Measurements from ENCODE around the gene SBNO2. TPM values are rescaled to one million over a fixed set of nuclear protein-coding genes. Genes with fewer than 3 reads are reported as not detected.

SBNO2 gene
- total RNA-seq, 1 donor from 2014 or later = 3.3 TPM

GRCh38 chr19:1182068-1182467 is 8.0 kb upstream of the SBNO2 start:
- Mint-ChIP-seq H3K27ac (peak overlapping the region; percentile 46), H3K4me3 (peak overlapping the region; percentile 46)

GRCh38 chr19:1181606-1182005 is 7.5 kb upstream of the SBNO2 start:
- Mint-ChIP-seq H3K36me3 (no peaks in the 10 kb centered on the region), H3K27me3 (ENCODE audit: insufficient read depth, low read depth) (peaks cover 18% of the 10 kb centered on the region), H3K9me3 (no peaks in the 10 kb centered on the region), H3K4me3 (peak overlapping the region; percentile 46), H3K4me1 (peaks cover 4% of the 10 kb centered on the region), H3K27ac (peak overlapping the region; percentile 46)
- Histone ChIP-seq H3K36me3 (no peaks in the 10 kb centered on the region), H3K27me3 (no peaks in the 10 kb centered on the region), H3K4me2 (no peak overlapping the region), H3K79me2 (ENCODE audit: low read depth) (no peaks in the 10 kb centered on the region), H3K9me3 (ENCODE audit: low read depth) (no peaks in the 10 kb centered on the region), H3K9ac (no peak overlapping the region), H3K27ac (no peak overlapping the region), H4K20me1 (ENCODE audit: low read depth) (no peaks in the 10 kb centered on the region), H3K4me1 (peaks cover 6% of the 10 kb centered on the region), H3F3A (ENCODE audit: low read depth) (no peaks in the 10 kb centered on the region), H3K4me3 (no peak overlapping the region), H2AFZ (replicated peaks) (no peak overlapping the region)
- TF ChIP-seq, protein P1, sequence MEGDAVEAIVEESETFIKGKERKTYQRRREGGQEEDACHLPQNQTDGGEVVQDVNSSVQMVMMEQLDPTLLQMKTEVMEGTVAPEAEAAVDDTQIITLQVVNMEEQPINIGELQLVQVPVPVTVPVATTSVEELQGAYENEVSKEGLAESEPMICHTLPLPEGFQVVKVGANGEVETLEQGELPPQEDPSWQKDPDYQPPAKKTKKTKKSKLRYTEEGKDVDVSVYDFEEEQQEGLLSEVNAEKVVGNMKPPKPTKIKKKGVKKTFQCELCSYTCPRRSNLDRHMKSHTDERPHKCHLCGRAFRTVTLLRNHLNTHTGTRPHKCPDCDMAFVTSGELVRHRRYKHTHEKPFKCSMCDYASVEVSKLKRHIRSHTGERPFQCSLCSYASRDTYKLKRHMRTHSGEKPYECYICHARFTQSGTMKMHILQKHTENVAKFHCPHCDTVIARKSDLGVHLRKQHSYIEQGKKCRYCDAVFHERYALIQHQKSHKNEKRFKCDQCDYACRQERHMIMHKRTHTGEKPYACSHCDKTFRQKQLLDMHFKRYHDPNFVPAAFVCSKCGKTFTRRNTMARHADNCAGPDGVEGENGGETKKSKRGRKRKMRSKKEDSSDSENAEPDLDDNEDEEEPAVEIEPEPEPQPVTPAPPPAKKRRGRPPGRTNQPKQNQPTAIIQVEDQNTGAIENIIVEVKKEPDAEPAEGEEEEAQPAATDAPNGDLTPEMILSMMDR (IDR thresholded peaks at IDR 0.05) = no peak
- no peak for TF ChIP-seq EZH2phosphoT487 (IDR thresholded peaks at IDR 0.05)
- no peak for TF ChIP-seq EZH2 (IDR thresholded peaks at IDR 0.05)
- DNase-seq (ENCODE audit: low spot score) = no peak

More at GRCh38 chr19:1182068-1182467, 8.0 kb upstream of the SBNO2 start:
- H3K27ac ChIP-seq = no peak overlapping the region
- H3K27me3 ChIP-seq = no peaks in the 10 kb centered on the region
- no peak overlapping the region for H3K4me3 ChIP-seq
- Mint-ChIP-seq H3K36me3 (no peaks in the 10 kb centered on the region), H3K9me3 (no peaks in the 10 kb centered on the region), H3K4me1 (peaks cover 4% of the 10 kb centered on the region), H3K27me3 (ENCODE audit: insufficient read depth, low read depth) (peaks cover 18% of the 10 kb centered on the region)
- DNase-seq (ENCODE audit: low spot score) = no peak
- no peaks in the 10 kb centered on the region for H3K36me3 ChIP-seq
- H2AFZ ChIP-seq (replicated peaks) = no peak overlapping the region
- no peaks in the 10 kb centered on the region for H4K20me1 ChIP-seq (ENCODE audit: low read depth)
- H3K4me2 ChIP-seq = no peak overlapping the region
- H3K4me1 ChIP-seq = peaks cover 6% of the 10 kb centered on the region
- TF ChIP-seq EZH2 (IDR thresholded peaks at IDR 0.05) = no peak
- TF ChIP-seq, protein P1 (IDR thresholded peaks at IDR 0.05) = no peak
- no peak for TF ChIP-seq EZH2phosphoT487 (IDR thresholded peaks at IDR 0.05)
- H3K79me2 ChIP-seq (ENCODE audit: low read depth) = no peaks in the 10 kb centered on the region
- no peak overlapping the region for H3K9ac ChIP-seq
- no peaks in the 10 kb centered on the region for H3K9me3 ChIP-seq (ENCODE audit: low read depth)
- H3F3A ChIP-seq (ENCODE audit: low read depth) = no peaks in the 10 kb centered on the region

- peaks cover 11% of the 10 kb centered on the region for H3K4me1 Mint-ChIP-seq
- Histone ChIP-seq H3K27ac (no peak overlapping the region), H3K9ac (no peak overlapping the region), H3K79me2 (ENCODE audit: low read depth) (peaks cover 12% of the 10 kb centered on the region), H4K20me1 (ENCODE audit: low read depth) (peaks cover 2% of the 10 kb centered on the region), H3K27me3 (no peaks in the 10 kb centered on the region), H3K9me3 (ENCODE audit: low read depth) (no peaks in the 10 kb centered on the region), H3K36me3 (no peaks in the 10 kb centered on the region), H3K4me3 (no peak overlapping the region), H3F3A (ENCODE audit: low read depth) (peaks cover 10% of the 10 kb centered on the region), H3K4me1 (peaks cover 11% of the 10 kb centered on the region), H3K4me2 (no peak overlapping the region), H2AFZ (replicated peaks) (no peak overlapping the region)
- TF ChIP-seq EZH2 (IDR thresholded peaks at IDR 0.05) (no peak), EZH2phosphoT487 (IDR thresholded peaks at IDR 0.05) (no peak)
- TF ChIP-seq, protein P1 (IDR thresholded peaks at IDR 0.05) = no peak
- no peaks in the 10 kb centered on the region for H3K36me3 Mint-ChIP-seq
- H3K27me3 Mint-ChIP-seq (ENCODE audit: insufficient read depth, low read depth) = peaks cover 21% of the 10 kb centered on the region
- no peak for DNase-seq (ENCODE audit: low spot score)
- H3K9me3 Mint-ChIP-seq = no peaks in the 10 kb centered on the region
- peak overlapping the region; percentile 64 for H3K4me3 Mint-ChIP-seq
- no peak overlapping the region for H3K27ac Mint-ChIP-seq
Observed at GRCh38 chr19:1177322-1178114, 3.5 kb upstream of the SBNO2 start.

Measured in neural progenitor cell (in vitro differentiated cells).